Neural cell (in vitro differentiated cells): Measurements from ENCODE around the gene LHX5. TPM values are rescaled to one million over a fixed set of nuclear protein-coding genes. Genes with fewer than 3 reads are reported as not detected.

Source experiments
- H2AFZ ChIP-seq: fragments of 200-600, 300-800 bp; sonication (generic), shearing (Covaris generic); 2 replicates; pipeline ENCODE4 v1.6.0; 2014; ENCODE audit warnings: low read depth, mild to moderate bottlenecking, antibody characterized with exemption, low read length, moderate library complexity
- H3F3A ChIP-seq: fragments of 200-600 bp; shearing (Covaris generic); 2 replicates; pipeline ENCODE4 v1.6.1; 2016; ENCODE audit warnings: mild to moderate bottlenecking, moderate library complexity, mixed read lengths, antibody characterized with exemption, low read length; ENCODE audit not compliant: insufficient read depth, poor library complexity, severe bottlenecking
- H3K27ac ChIP-seq: fragments of 200-600, 300-800 bp; sonication (generic), shearing (Covaris generic); 2 replicates; pipeline ENCODE4 v1.5.1; 2014; ENCODE audit warnings: mild to moderate bottlenecking, low read length, moderate library complexity
- H3K27me3 ChIP-seq: fragments of 300-800, 200-600 bp; sonication (generic), shearing (Covaris generic); 2 replicates; pipeline ENCODE4 v1.6.0; 2014; ENCODE audit warnings: mild to moderate bottlenecking, low read depth, low read length, moderate library complexity; ENCODE audit not compliant: insufficient read depth
- H3K36me3 ChIP-seq: fragments of 300-800, 200-600 bp; sonication (generic), shearing (Covaris generic); 2 replicates; pipeline ENCODE4 v1.5.1; 2014; ENCODE audit warnings: mild to moderate bottlenecking, antibody characterized with exemption, low read length, moderate library complexity; ENCODE audit not compliant: insufficient read depth
- H3K4me2 ChIP-seq: fragments of 300-800, 200-600 bp; sonication (generic), shearing (Covaris generic); 2 replicates; pipeline ENCODE4 v1.6.0; 2014; ENCODE audit warnings: mild to moderate bottlenecking, low read length
- H3K4me3 ChIP-seq: fragments of 300-800, 200-600 bp; sonication (generic), shearing (Covaris generic); 2 replicates; pipeline ENCODE4 v1.5.1; 2014; ENCODE audit warnings: mild to moderate bottlenecking, low read length, moderate library complexity
- H3K79me2 ChIP-seq: fragments of 200-600 bp; shearing (Covaris generic); replicated peaks from 2 replicates; pipeline ENCODE4 v1.6.0; 2014; ENCODE audit warnings: mild to moderate bottlenecking, low read length, moderate library complexity; ENCODE audit not compliant: insufficient read depth
- H3K9ac ChIP-seq: fragments of 300-800, 200-600 bp; sonication (generic), shearing (Covaris generic); 2 replicates; pipeline ENCODE4 v1.6.1; 2016; ENCODE audit warnings: mild to moderate bottlenecking, low read length, mixed read lengths
- H3K9me2 ChIP-seq: fragments of 200-600 bp; shearing (Covaris generic); 2 replicates; pipeline ENCODE4 v1.6.1; 2016; ENCODE audit warnings: mild to moderate bottlenecking, low read length, mixed read lengths; ENCODE audit not compliant: insufficient read depth
- H3K9me3 ChIP-seq: fragments of 200-600, 300-800 bp; sonication (generic), shearing (Covaris generic); 2 replicates; pipeline ENCODE4 v1.6.1; 2016; ENCODE audit warnings: mild to moderate bottlenecking, mixed run types, low read length, moderate library complexity, mixed read lengths
- H4K20me1 ChIP-seq: fragments of 200-600 bp; shearing (Covaris generic); 2 replicates; pipeline ENCODE4 v1.6.1; 2016; ENCODE audit warnings: mild to moderate bottlenecking, mixed run types; ENCODE audit not compliant: insufficient read depth
- CTCF ChIP-seq: fragments of 450-650 bp; IDR thresholded peaks from 2 replicates; pipeline ENCODE4 v1.5.1; 2014; ENCODE audit warnings: antibody characterized with exemption, mild to moderate bottlenecking, moderate library complexity; ENCODE audit not compliant: poor library complexity, severe bottlenecking
- EP300 ChIP-seq: fragments of 450-650 bp; conservative IDR thresholded peaks from 2 replicates; pipeline ENCODE4 v1.6.1; 2014; ENCODE audit warnings: antibody characterized with exemption, mild to moderate bottlenecking, moderate library complexity; ENCODE audit not compliant: poor library complexity, severe bottlenecking
- EZH2 ChIP-seq: fragments of 200-600, 300-800 bp; shearing (Covaris generic), sonication (generic); IDR thresholded peaks from 2 replicates; pipeline ENCODE4 v1.6.1; 2014; ENCODE audit warnings: antibody characterized with exemption, low read length, borderline replicate concordance, mild to moderate bottlenecking; ENCODE audit not compliant: insufficient read depth, poor library complexity, severe bottlenecking
- MXI1 ChIP-seq: fragments of 450-650 bp; conservative IDR thresholded peaks from 2 replicates; pipeline ENCODE4 v1.6.1; 2014; ENCODE audit warnings: antibody characterized with exemption, mild to moderate bottlenecking; ENCODE audit not compliant: poor library complexity, severe bottlenecking
- POLR2AphosphoS5 ChIP-seq: IDR thresholded peaks from 2 replicates; pipeline ENCODE4 v1.6.1; 2012
- RAD21 ChIP-seq: fragments of 450-650 bp; conservative IDR thresholded peaks from 2 replicates; pipeline ENCODE4 v1.6.1; 2014; ENCODE audit warnings: antibody characterized with exemption, mild to moderate bottlenecking, moderate library complexity
- REST ChIP-seq: IDR thresholded peaks from 2 replicates; pipeline ENCODE4 v1.6.1; 2012; ENCODE audit warnings: borderline replicate concordance
- SMC3 ChIP-seq: fragments of 450-650 bp; conservative IDR thresholded peaks from 2 replicates; pipeline ENCODE4 v1.6.1; 2014; ENCODE audit warnings: antibody characterized with exemption, mild to moderate bottlenecking, moderate library complexity; ENCODE audit not compliant: poor library complexity
- TAF1 ChIP-seq: IDR thresholded peaks from 2 replicates; pipeline ENCODE4 v1.6.1; 2012; ENCODE audit warnings: low read depth
- polyA plus RNA-seq: library from polyadenylated mRNA; depleted of rRNA; stranded (reverse); fragments of >200 nt; gene quantifications from 2 replicates; pipeline ENCODE4 v1.2.3, GENCODE V29; 2014

The LHX5 gene
- polyA plus RNA-seq, 1 donor from 2014 or later, result 3.8 TPM

GRCh38 chr12:113438523-113439300 lies 33.0 kb downstream of the LHX5 start:
- no peak overlapping the region for H3K9ac ChIP-seq
- no peaks in the 10 kb centered on the region for H3K9me2 ChIP-seq
- no peak overlapping the region for H3K4me2 ChIP-seq
- no peak overlapping the region for H3K4me3 ChIP-seq
- H3K36me3 ChIP-seq, result no peaks in the 10 kb centered on the region
- no peaks in the 10 kb centered on the region for H3F3A ChIP-seq
- no peaks in the 10 kb centered on the region for H3K9me3 ChIP-seq
- no peak overlapping the region for H3K27ac ChIP-seq
- H2AFZ ChIP-seq, result no peak overlapping the region
- H4K20me1 ChIP-seq, result no peaks in the 10 kb centered on the region
- H3K79me2 ChIP-seq, result no peaks in the 10 kb centered on the region
- no peaks in the 10 kb centered on the region for H3K27me3 ChIP-seq
- TF ChIP-seq POLR2AphosphoS5 (no peak), MXI1 (no peak), EP300 (no peak), TAF1 (no peak), REST (no peak), CTCF (no peak), RAD21 (no peak), EZH2 (no peak), SMC3 (no peak)

- Histone ChIP-seq H3K9me3 (no peaks in the 10 kb centered on the region), H3K4me3 (no peak overlapping the region), H4K20me1 (no peaks in the 10 kb centered on the region), H3F3A (no peaks in the 10 kb centered on the region), H3K9me2 (no peaks in the 10 kb centered on the region), H3K36me3 (no peaks in the 10 kb centered on the region), H3K4me2 (no peak overlapping the region), H3K27me3 (no peaks in the 10 kb centered on the region), H3K27ac (no peak overlapping the region), H3K79me2 (no peaks in the 10 kb centered on the region), H3K9ac (no peak overlapping the region), H2AFZ (no peak overlapping the region)
- TF ChIP-seq REST, result no peak
- no peak for TF ChIP-seq CTCF
- TF ChIP-seq EP300, result no peak
- TF ChIP-seq SMC3, result no peak
- TF ChIP-seq TAF1, result no peak
- TF ChIP-seq EZH2, result no peak
- TF ChIP-seq POLR2AphosphoS5, result no peak
- TF ChIP-seq MXI1, result no peak
- TF ChIP-seq RAD21, result no peak
Observed at GRCh38 chr12:113437729-113438100, 34.0 kb downstream of the LHX5 start.
